Endothelial cell of umbilical vein (primary cell): ENCODE results near the gene RNF112.

ENCODE experiments used
- EZH2 ChIP-seq: IDR thresholded peaks from 2 replicates; pipeline ENCODE4 v1.6.1; 2012; ENCODE audit warnings: borderline replicate concordance, low read depth, mild to moderate bottlenecking, moderate library complexity, low read length, inconsistent platforms; ENCODE audit not compliant: severe bottlenecking
- JUN ChIP-seq: IDR thresholded peaks from 2 replicates; pipeline ENCODE4 v1.6.1; 2011; ENCODE audit warnings: borderline replicate concordance, low read depth; ENCODE audit not compliant: insufficient read length, insufficient read depth
- POLR2A ChIP-seq: IDR thresholded peaks from 2 replicates; pipeline ENCODE4 v1.6.1; 2012; ENCODE audit warnings: low read depth, mild to moderate bottlenecking, control low read depth, low read length
- POLR2AphosphoS5 ChIP-seq: IDR thresholded peaks from 2 replicates; pipeline ENCODE4 v1.6.1; 2012; ENCODE audit warnings: low read depth, mild to moderate bottlenecking, control low read depth, low read length, moderate library complexity; ENCODE audit not compliant: insufficient read depth
- TF ChIP-seq, protein P1 (sequence below), 2 donors: IDR thresholded peaks; 1 replicate in 1 of 2; 2 replicates in 1 of 2; pipeline ENCODE4 v1.5.1; 2011; ENCODE audit warnings: low read length in 2 of 2, mild to moderate bottlenecking in 2 of 2, moderate library complexity in 2 of 2, control low read depth in 1 of 2, inconsistent platforms in 1 of 2, low read depth in 1 of 2; ENCODE audit not compliant: insufficient read depth in 1 of 2; ENCODE audit errors: extremely low read depth in 1 of 2
- TF ChIP-seq, protein P2 (sequence below): IDR thresholded peaks from 2 replicates; pipeline ENCODE4 v1.6.1; 2011; ENCODE audit not compliant: insufficient read depth, insufficient read length

GRCh38 chr17:19410091-19410490 lies 941 bp upstream of the RNF112 start:
- TF ChIP-seq, protein P1, sequence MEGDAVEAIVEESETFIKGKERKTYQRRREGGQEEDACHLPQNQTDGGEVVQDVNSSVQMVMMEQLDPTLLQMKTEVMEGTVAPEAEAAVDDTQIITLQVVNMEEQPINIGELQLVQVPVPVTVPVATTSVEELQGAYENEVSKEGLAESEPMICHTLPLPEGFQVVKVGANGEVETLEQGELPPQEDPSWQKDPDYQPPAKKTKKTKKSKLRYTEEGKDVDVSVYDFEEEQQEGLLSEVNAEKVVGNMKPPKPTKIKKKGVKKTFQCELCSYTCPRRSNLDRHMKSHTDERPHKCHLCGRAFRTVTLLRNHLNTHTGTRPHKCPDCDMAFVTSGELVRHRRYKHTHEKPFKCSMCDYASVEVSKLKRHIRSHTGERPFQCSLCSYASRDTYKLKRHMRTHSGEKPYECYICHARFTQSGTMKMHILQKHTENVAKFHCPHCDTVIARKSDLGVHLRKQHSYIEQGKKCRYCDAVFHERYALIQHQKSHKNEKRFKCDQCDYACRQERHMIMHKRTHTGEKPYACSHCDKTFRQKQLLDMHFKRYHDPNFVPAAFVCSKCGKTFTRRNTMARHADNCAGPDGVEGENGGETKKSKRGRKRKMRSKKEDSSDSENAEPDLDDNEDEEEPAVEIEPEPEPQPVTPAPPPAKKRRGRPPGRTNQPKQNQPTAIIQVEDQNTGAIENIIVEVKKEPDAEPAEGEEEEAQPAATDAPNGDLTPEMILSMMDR (IDR thresholded peaks at IDR 0.05; ENCODE audit: extremely low read depth in 1 of 2, insufficient read depth in 1 of 2, low read depth in 1 of 2, low read length in 2 of 2) = no peak
- TF ChIP-seq POLR2A (no peak), POLR2AphosphoS5 (no peak), EZH2 (no peak), JUN (no peak)
- TF ChIP-seq, protein P2, sequence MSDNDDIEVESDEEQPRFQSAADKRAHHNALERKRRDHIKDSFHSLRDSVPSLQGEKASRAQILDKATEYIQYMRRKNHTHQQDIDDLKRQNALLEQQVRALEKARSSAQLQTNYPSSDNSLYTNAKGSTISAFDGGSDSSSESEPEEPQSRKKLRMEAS = no peak
